Sigmoid colon (tissue), 4 donors: ENCODE data around the gene LRRC63.

Source experiments
- CTCF ChIP-seq, 4 experiments: fragments of 450-650 bp in 3 of 4; fragments of 200-600 bp in 1 of 4; IDR thresholded peaks; one replicate each; pipeline ENCODE4 v1.5.1; 2016 to 2019; ENCODE audit warnings: antibody characterized with exemption in 4 of 4, mild to moderate bottlenecking in 3 of 4, moderate library complexity in 2 of 4
- EP300 ChIP-seq, 4 donors: sonication (generic); formaldehyde crosslinking; IDR thresholded peaks; one replicate each; pipeline ENCODE4 v1.6.1; 2017; ENCODE audit warnings: antibody characterized with exemption in 4 of 4
- POLR2A ChIP-seq, 2 donors: fragments of 450-650 bp; IDR thresholded peaks; one replicate each; pipeline ENCODE4 v1.6.1; 2016; ENCODE audit warnings: antibody characterized with exemption in 2 of 2, mild to moderate bottlenecking in 2 of 2, moderate library complexity in 2 of 2
- POLR2AphosphoS5 ChIP-seq, 4 donors: sonication (generic); formaldehyde crosslinking; IDR thresholded peaks; one replicate each; pipeline ENCODE4 v1.6.1; 2017; ENCODE audit warnings: antibody characterized with exemption in 4 of 4

- TF ChIP-seq CTCF (IDR thresholded peaks at IDR 0.05) (no peak), POLR2A (IDR thresholded peaks at IDR 0.05) (no peak), EP300 (IDR thresholded peaks at IDR 0.05) (no peak), POLR2AphosphoS5 (IDR thresholded peaks at IDR 0.05) (no peak)
These were observed 81.7 kb downstream of the LRRC63 start for GRCh38 chr13:46293436-46293835.
